Peyer's patch (tissue), 4 donors: ENCODE results near the gene ADAMTSL3.

Experiments
- POLR2A ChIP-seq, 2 donors: fragments of 450-650 bp; IDR thresholded peaks; one replicate each; pipeline ENCODE4 v1.5.1; 2017; ENCODE audit warnings: antibody characterized with exemption in 2 of 2, mild to moderate bottlenecking in 2 of 2, moderate library complexity in 2 of 2
- TF ChIP-seq, protein P1 (sequence below), 6 experiments: fragments of 450-650 bp in 4 of 6; fragments of 200-600 bp in 2 of 6; sonication (generic) in 1 of 6; IDR thresholded peaks; one replicate each; pipeline ENCODE4 v1.5.1; 2017 to 2019; ENCODE audit warnings: antibody characterized with exemption in 6 of 6, mild to moderate bottlenecking in 3 of 6, moderate library complexity in 1 of 6

DNA sequence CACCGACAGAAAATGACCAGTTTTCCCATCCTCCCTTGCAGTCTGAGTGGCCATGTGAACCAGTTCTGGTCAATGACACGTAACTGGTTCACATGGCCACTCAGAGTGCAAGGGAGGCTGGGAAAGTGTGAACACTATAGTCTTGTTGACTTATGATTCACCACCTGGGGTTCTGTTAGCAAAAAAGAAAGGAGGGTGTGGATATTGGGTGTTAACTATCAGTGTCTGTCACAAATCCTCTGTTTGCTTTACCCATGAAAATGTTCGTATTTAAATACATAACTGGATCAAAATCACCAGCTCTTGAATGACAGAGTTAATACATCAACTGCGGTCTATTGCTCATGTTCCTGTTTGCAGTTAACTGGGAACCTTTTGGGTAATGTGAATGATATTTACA, 92.3 kb downstream of the ADAMTSL3 start:
- TF ChIP-seq, protein P1, sequence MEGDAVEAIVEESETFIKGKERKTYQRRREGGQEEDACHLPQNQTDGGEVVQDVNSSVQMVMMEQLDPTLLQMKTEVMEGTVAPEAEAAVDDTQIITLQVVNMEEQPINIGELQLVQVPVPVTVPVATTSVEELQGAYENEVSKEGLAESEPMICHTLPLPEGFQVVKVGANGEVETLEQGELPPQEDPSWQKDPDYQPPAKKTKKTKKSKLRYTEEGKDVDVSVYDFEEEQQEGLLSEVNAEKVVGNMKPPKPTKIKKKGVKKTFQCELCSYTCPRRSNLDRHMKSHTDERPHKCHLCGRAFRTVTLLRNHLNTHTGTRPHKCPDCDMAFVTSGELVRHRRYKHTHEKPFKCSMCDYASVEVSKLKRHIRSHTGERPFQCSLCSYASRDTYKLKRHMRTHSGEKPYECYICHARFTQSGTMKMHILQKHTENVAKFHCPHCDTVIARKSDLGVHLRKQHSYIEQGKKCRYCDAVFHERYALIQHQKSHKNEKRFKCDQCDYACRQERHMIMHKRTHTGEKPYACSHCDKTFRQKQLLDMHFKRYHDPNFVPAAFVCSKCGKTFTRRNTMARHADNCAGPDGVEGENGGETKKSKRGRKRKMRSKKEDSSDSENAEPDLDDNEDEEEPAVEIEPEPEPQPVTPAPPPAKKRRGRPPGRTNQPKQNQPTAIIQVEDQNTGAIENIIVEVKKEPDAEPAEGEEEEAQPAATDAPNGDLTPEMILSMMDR (IDR thresholded peaks at IDR 0.05), result no peak
- TF ChIP-seq POLR2A (IDR thresholded peaks at IDR 0.05), result no peak
